Activated naive CD8-positive, alpha-beta T cell (primary cell): Measurements from ENCODE around the gene HPCA.
A peak's percentile ranks its signal among the peaks of the same experiment; 100 is the strongest.

ENCODE experiments used
- H3K27ac Mint-ChIP-seq: one replicate; pipeline ENCODE4 v1.8.0; 2021; ENCODE audit warnings: mixed read lengths
- H3K27me3 Mint-ChIP-seq: one replicate; pipeline ENCODE4 v1.8.0; 2021; ENCODE audit warnings: mixed read lengths
- H3K36me3 Mint-ChIP-seq: one replicate; pipeline ENCODE4 v1.8.0; 2021; ENCODE audit warnings: mixed read lengths
- H3K4me1 Mint-ChIP-seq: one replicate; pipeline ENCODE4 v1.8.0; 2021; ENCODE audit warnings: low read depth, mixed read lengths
- H3K4me3 Mint-ChIP-seq: one replicate; pipeline ENCODE4 v1.8.0; 2021; ENCODE audit warnings: mild to moderate bottlenecking, mixed read lengths
- H3K9me3 Mint-ChIP-seq: one replicate; pipeline ENCODE4 v1.8.0; 2021; ENCODE audit warnings: low read depth, mixed read lengths

The HPCA gene

DNA sequence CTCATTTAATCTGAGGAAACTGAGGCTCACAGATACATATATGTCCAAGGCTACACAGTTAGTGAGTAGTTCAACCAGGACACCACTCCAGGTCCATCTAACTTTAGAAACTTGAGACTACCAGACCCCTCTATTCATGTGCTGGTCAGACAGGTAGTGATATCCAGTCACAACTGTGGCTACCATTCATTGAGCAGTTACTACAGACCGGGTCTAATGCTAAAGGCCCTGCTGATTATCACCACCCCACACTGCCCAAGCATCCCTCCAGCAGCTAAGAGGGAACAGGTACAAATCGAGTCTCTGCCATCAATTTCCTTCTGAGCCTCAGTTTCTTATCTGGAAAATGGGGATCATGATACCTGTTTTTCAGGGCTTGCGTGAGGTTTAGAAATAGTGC lies 5.3 kb downstream of the HPCA start:
- H3K9me3 Mint-ChIP-seq: no peaks in the 10 kb centered on the region
- peaks cover 10% of the 10 kb centered on the region for H3K4me1 Mint-ChIP-seq
- H3K4me3 Mint-ChIP-seq: peak overlapping the region; percentile 76
- no peak overlapping the region for H3K27ac Mint-ChIP-seq
- H3K36me3 Mint-ChIP-seq: no peaks in the 10 kb centered on the region
- peaks cover 38% of the 10 kb centered on the region for H3K27me3 Mint-ChIP-seq

DNA sequence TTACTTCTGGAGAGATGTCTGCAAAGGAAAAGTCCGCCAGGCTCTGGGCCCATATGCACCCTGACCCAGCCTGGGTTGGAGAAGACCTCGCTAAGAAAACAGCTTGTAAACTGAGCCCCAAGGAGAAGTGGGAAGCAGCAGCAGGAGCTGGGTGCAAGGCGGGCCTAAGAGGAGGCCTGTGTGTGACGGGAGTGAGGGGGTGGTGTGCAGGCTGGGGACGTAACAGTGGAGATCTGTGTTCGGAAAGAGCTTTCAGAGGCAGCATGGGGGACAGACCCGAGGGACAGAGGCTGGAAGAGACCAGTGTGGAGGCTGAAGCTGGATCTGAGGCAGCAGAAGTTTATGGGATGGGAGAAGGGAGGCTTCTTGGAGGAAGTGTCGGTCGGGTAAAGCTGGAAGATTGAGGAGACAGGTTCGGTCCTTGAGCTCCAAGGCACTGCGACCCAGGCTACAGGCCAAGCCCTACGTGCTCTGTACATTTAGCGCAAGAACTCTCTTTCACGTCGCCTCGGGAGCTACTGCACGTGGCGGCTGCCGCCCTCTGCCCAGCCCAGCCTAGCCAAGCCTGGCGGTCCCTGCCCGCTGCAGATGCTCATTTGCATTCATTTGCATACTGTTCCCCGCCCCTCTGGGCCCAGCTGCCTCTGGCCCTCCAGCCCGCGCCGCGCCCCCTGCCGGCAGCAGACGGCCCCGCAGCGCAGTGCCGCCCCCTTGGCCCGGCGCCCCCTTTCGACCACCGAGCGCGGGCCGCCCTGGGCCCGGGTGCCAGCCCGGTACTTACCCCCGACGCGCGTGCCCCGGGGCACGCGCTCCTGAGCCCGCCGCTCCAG lies 6.3 kb downstream of the HPCA start:
- Mint-ChIP-seq H3K9me3 (no peaks in the 10 kb centered on the region), H3K27ac (no peak overlapping the region), H3K4me3 (peak overlapping the region; percentile 76), H3K4me1 (peaks cover 9% of the 10 kb centered on the region), H3K27me3 (peaks cover 35% of the 10 kb centered on the region), H3K36me3 (no peaks in the 10 kb centered on the region)

DNA sequence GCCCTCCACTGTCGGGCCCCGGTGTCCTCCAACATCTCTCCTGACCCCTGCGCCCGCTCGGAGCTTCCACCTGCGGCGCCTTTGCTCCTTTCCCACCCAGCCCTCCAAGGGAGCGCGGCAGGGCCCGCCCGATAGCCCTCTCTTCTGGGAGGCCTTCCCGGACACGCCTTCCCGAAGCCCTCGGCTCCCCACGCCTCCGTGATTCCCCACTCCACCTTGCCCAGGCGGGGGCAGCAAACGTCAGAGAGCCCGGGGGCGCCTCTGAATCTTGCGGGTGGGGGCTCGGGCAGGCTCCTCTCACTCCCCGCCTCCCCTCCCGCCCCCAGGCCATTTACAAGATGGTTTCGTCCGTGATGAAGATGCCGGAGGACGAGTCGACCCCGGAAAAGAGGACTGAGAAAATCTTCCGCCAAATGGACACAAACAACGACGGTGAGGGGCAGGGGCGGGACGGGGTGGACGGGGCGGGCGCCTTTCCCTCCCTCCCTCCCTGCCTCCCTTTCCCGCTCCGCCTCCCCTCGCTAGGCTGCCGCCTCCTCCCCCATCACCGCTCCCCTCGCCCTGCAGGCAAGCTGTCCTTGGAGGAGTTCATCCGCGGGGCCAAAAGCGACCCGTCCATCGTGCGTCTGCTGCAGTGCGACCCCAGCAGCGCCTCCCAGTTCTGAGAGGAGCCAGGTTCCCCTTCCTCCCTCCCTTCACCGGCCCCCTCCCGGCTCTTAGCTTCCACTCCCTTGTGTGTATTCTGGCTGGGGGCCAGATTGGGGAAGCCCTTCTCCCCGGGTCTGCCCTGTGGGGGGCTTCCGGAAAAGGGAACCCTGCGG lies 7.1 kb downstream of the HPCA start:
- H3K4me3 Mint-ChIP-seq: peak overlapping the region; percentile 72
- peaks cover 9% of the 10 kb centered on the region for H3K4me1 Mint-ChIP-seq
- H3K27ac Mint-ChIP-seq: no peak overlapping the region
- no peaks in the 10 kb centered on the region for H3K36me3 Mint-ChIP-seq
- H3K27me3 Mint-ChIP-seq: peaks cover 35% of the 10 kb centered on the region
- H3K9me3 Mint-ChIP-seq: no peaks in the 10 kb centered on the region

DNA sequence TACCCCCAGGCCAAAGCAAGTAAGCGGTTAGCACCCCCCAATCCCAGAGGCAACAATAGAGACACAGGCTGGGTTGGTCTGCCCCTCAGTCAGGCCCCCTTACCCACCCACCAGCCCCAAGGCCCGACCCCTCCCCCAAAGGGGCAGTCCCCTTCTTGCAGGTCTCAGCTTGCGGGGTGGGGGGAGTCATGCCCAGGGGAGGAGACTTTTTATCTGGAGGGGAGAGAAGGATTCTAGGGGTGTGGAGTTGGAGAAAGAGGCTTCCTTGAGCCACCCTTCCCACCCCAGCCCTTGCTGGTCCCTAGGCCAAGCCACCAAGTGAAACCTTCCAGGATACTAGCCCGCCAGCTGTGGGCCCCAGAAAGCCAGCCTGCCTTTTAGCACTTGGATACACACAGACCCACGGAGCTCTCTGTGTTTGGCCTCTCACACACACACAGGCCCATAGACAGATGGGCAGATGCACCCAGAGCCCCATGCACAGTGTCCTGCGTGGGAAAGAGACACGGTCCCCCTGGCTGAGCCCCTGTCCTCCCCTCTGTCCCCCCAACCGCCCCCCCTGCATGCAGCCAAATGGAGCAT lies 7.8 kb downstream of the HPCA start:
- Mint-ChIP-seq H3K27me3 (peaks cover 36% of the 10 kb centered on the region), H3K4me1 (peaks cover 9% of the 10 kb centered on the region), H3K4me3 (peak overlapping the region; percentile 72)

DNA sequence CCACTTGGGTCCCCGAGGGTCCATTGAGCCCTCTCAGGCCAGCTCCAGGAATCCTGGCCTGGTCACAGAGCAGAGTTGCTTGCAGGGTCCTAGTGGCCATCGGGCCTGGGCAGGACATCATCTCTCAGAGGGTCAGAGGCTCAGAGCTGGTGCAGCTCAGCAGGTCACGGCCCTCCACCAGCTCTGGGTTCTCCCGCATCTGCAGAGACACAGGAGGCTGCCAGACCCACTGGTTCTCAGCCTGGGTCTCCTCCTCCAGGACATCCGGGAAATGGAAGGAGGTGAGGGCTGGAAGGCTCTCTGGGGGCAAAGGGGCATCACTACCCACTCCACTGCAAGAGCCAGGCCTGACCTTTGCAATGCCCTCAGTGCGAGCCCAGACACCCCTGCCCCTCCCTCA lies 8.4 kb downstream of the HPCA start:
- H3K27me3 Mint-ChIP-seq: peaks cover 33% of the 10 kb centered on the region
- H3K9me3 Mint-ChIP-seq: no peaks in the 10 kb centered on the region
- H3K27ac Mint-ChIP-seq: no peak overlapping the region
- H3K4me1 Mint-ChIP-seq: peaks cover 9% of the 10 kb centered on the region
- no peak overlapping the region for H3K4me3 Mint-ChIP-seq
- H3K36me3 Mint-ChIP-seq: no peaks in the 10 kb centered on the region

More for the DNA sequence above, 7.8 kb downstream of the HPCA start:
- no peaks in the 10 kb centered on the region for H3K36me3 Mint-ChIP-seq
- no peaks in the 10 kb centered on the region for H3K9me3 Mint-ChIP-seq
- no peak overlapping the region for H3K27ac Mint-ChIP-seq

DNA sequence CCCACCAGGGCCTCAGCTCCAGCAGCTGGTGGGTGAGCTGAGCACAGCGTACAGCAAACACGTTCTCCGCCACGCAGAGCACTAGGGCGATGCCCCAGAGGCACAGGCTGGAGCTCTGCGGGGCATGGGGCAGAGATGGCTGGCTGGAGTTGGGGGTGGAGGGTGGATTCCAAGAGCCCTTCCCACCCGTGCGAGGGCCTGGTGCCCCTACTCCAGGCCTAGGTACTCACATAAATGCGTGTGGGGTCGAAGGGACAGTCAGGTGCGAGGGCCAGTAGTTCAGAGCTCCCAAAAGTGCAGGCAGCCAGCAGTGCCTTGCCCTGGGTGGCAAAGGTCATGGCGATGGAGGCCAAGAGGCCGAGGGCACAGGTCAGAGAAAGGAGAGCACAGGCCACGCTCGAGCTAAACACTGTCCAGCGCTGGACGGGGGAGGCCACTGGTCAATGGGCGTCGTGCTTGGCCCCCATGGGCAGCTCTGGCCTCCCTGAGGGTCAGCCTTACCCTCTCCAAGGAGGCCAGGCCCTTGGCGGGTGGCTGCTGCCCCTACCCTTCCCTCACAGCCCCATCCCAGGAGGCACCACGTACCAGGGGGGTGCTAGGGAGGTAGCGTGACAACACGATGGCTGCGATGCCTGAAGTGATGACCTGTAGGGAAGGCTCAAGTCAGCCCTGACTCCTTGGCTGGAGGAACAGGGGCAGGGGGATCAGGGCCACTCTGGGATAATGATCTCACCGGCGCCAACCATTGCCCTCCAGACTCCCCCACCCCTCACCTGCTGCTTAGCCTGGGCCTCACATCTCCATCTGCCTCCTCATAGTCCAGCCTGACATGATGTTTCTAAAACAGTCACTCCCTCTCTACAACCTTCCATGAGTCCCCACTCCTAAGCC lies 9.3 kb downstream of the HPCA start:
- Mint-ChIP-seq H3K4me1 (peaks cover 11% of the 10 kb centered on the region), H3K4me3 (no peak overlapping the region), H3K36me3 (no peaks in the 10 kb centered on the region), H3K27me3 (peaks cover 30% of the 10 kb centered on the region), H3K27ac (no peak overlapping the region), H3K9me3 (no peaks in the 10 kb centered on the region)

DNA sequence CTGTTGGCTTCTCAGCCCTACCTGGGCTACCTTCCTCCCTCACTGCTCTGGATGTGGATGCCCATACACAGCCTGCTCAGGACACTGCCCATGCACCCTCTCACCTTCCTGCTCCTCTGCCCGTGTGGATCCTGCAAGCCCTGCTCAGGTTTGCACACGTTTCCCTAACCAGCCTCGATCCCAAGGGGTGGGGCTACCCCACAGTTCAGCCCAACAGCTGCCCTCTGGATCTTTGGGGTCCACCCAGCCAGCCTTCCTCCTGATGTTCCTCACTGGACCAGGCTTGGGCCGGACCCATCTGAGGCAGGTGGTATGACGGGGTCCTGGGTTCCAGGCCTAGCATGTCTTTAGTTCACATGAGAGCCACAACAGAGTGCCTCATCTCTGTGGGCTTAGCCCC lies 10.2 kb downstream of the HPCA start:
- Mint-ChIP-seq H3K9me3 (no peaks in the 10 kb centered on the region), H3K27ac (no peak overlapping the region), H3K27me3 (peaks cover 29% of the 10 kb centered on the region), H3K36me3 (no peaks in the 10 kb centered on the region), H3K4me3 (no peak overlapping the region), H3K4me1 (peaks cover 11% of the 10 kb centered on the region)

DNA sequence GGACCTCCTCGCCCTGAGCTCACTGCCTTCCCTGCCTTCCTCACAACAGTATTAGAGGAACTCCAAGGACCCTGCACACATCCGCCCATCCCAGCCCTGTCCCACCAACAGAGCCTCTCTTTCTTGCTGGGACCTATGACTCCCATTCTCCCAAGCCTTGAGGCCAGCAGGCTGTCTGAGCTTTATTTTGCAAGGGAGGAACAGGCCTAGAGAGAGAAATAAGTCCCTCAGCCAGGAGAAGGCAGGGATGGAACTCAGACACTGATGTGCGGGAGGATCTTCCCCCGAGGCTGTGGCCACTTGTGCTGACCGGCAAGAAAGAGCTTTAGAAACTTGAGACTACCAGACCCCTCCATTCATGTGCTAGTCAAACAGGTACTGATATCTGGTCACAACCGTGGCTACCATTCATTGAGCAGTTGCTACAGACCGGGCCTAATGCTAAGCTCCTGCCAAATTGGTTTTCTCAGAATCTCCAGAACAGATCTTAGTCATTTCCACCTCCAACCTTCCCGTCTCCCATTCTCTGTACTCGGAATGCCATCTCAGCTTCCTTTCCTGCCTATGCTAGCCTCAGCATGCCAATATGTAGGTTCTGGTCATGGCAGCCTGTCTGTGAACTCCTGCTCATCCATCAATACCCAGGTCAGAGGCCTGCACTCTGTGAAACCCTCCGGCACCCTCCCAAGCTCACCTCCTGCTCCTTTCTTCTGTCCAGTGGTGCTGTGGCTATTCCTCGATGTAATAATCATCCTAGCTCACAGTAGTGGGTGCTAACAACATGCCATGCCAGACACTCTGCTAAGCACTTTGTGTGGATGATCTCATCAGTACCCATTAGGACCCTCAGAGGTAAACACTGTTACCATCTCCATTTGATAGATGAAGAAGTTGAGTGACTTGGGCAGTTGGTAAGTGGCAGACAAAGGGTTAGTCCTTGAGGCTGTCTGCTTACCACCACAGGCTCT lies 11.1 kb downstream of the HPCA start:
- H3K9me3 Mint-ChIP-seq: no peaks in the 10 kb centered on the region
- no peak overlapping the region for H3K4me3 Mint-ChIP-seq
- H3K27me3 Mint-ChIP-seq: peaks cover 25% of the 10 kb centered on the region
- H3K4me1 Mint-ChIP-seq: peaks cover 11% of the 10 kb centered on the region
- no peak overlapping the region for H3K27ac Mint-ChIP-seq
- no peaks in the 10 kb centered on the region for H3K36me3 Mint-ChIP-seq

DNA sequence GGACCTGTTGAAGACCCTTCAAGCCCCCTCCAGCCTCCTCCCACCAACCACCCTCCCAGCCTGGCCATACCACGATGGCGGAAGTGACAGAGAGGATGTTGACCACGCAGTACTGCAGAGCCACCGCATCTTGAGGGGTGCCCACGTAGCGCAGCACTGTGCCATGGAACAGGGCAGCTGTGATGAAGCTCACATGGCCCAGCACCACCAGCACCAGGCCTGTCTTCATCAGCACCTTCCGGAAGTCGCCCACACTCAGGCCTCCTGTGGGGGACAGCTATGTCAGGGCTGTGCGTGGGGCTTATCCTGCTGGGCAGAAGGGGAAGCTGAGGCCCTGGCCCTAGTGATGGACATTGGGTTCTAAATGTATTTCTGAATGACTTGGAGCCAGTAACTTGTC lies 11.8 kb downstream of the HPCA start:
- Mint-ChIP-seq H3K27me3 (peaks cover 25% of the 10 kb centered on the region), H3K4me1 (peaks cover 7% of the 10 kb centered on the region), H3K4me3 (no peak overlapping the region), H3K9me3 (no peaks in the 10 kb centered on the region), H3K27ac (no peak overlapping the region), H3K36me3 (no peaks in the 10 kb centered on the region)

DNA sequence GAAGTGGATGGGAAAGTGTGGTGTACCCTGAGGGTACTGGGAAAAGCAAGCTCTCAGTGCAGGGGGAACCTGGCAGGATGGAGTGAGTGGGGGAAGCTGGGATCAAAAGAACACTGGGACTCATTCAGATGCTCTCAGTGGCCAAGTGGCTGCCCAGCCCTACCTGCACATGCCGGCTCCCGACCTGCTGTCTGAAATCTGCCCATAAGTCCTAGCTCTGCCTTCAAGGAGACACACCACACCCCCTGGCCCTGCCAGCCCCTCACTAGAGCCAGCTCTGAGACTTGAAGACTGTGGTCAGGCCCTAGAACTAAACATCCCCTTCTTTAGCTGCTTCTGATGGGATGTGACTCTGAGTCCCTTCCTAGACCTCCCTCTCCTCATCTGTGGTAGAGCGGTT lies 12.7 kb downstream of the HPCA start:
- no peak overlapping the region for H3K27ac Mint-ChIP-seq
- peaks cover 25% of the 10 kb centered on the region for H3K27me3 Mint-ChIP-seq
- H3K36me3 Mint-ChIP-seq: no peaks in the 10 kb centered on the region
- H3K4me3 Mint-ChIP-seq: no peak overlapping the region
- peaks cover 7% of the 10 kb centered on the region for H3K4me1 Mint-ChIP-seq
- no peaks in the 10 kb centered on the region for H3K9me3 Mint-ChIP-seq

DNA sequence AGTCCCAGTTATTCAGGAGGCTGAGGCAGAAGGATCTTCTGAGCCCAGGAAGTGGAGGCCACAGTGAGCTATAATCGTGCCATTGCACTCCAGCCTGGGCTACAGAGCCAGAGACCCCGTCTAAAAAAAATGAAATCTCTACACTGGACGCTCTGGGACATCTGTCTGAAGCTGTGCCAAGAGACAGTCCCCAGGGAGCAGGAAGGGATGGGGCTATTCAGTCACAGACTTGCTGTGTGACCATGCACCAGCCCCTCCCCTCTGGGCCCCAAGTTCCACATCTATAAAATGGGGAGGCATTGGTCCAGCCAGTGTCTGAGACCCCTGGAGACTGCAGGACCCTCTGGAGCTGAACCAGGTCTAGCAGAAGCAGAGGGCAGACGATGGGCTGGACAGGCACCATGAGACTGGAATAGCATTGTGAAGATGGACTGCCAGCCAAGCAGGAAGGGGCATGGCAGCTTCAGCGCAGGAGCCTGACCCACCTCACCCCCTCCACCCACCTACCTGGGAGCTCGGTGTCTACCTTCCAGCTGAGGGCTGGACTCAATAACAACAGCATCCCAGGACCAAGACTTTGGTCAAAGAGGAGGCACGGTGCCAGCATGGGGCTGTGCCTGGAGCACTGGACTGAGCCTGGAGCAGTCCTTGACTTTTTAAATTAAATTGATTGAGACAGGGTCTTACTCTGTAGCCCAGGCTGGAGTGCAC lies 13.4 kb downstream of the HPCA start:
- no peak overlapping the region for H3K27ac Mint-ChIP-seq
- H3K36me3 Mint-ChIP-seq: no peaks in the 10 kb centered on the region
- H3K27me3 Mint-ChIP-seq: peaks cover 25% of the 10 kb centered on the region
- no peaks in the 10 kb centered on the region for H3K9me3 Mint-ChIP-seq
- H3K4me3 Mint-ChIP-seq: peak overlapping the region; percentile 47
- H3K4me1 Mint-ChIP-seq: peaks cover 7% of the 10 kb centered on the region

DNA sequence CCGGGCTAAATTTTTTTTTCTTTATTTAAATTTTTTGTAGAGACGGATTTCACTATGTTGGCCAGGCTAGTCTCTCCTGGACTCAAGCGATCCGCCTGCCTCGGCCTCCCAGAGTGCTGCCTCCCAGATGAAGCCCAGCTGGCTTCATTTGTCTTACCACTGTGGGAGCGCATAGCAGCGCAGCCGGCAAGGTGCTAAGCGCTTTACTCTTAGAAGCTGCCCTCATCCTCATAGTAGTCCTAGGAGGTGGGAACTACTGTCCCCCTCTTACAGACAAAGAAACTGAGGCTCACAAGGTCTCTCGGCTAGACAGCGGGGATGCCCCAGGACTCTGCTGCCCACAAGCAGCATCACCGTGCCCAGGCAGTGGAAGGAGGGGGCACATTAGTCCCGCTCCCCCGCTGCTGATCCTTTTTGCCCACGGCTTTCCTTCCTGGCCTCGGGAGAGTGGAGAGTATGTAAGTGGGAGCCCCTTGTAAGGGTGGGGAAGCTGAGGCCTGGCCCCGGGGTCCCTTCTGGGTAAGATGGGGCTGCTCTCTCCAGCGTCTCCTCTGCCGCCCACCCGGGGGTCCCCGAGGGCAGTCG lies 14.2 kb downstream of the HPCA start:
- H3K27me3 Mint-ChIP-seq: peaks cover 25% of the 10 kb centered on the region
- no peak overlapping the region for H3K27ac Mint-ChIP-seq
- H3K4me1 Mint-ChIP-seq: peaks cover 7% of the 10 kb centered on the region
- no peaks in the 10 kb centered on the region for H3K36me3 Mint-ChIP-seq
- H3K4me3 Mint-ChIP-seq: peak overlapping the region; percentile 79
- no peaks in the 10 kb centered on the region for H3K9me3 Mint-ChIP-seq
